HCT116 (cell line): ENCODE results near the gene PNISR. TPM values are rescaled to one million over a fixed set of nuclear protein-coding genes. Genes with fewer than 3 reads are reported as not detected.

Experiments used
- ATAC-seq: fragments of 200-7000 bp; cut with Tn5 transposase; 2 replicates; pipeline ENCODE4 v1.9.1; 2020; ENCODE audit warnings: mild to moderate bottlenecking, moderate library complexity
- BruUV-seq: library from RNA; stranded (reverse); fragments of 400-500 nt; replicated peaks from 2 replicates; lab custom pipeline; 2021; lab: Mats Ljungman, UMichigan
- CTCF ChIA-PET: fragments of 300-600 bp; sonication (Branson Sonifier 250); formaldehyde crosslinking; loops from one replicate; lab custom pipeline; 2021; ENCODE audit warnings: antibody characterized with exemption; lab: Charles Lee
- POLR2A ChIA-PET: fragments of 300-600, 350-600 bp; sonication (Branson Sonifier 250); formaldehyde crosslinking; loops from one replicate; lab custom pipeline; 2021; ENCODE audit warnings: antibody characterized with exemption; lab: Charles Lee
- RAD21 ChIA-PET, 2 experiments: fragments of 300-600 bp; sonication (Branson Sonifier 250); formaldehyde crosslinking; loops; one replicate each; lab custom pipeline; 2023; ENCODE audit warnings: low total read pairs in 2 of 2; ENCODE audit not compliant: uncharacterized antibody in 2 of 2, unreplicated experiment in 2 of 2, low non-redundant PET in 1 of 2; lab: Charles Lee
- DNase-seq: peaks from one replicate; pipeline ENCODE4 v3.0.0-alpha.2; 2010; ENCODE audit warnings: low read depth, low spot score
- H2AFZ ChIP-seq: fragments of 200-600 bp; shearing (Covaris generic), sonication (generic); 2 replicates; pipeline ENCODE4 v1.6.1; 2017; ENCODE audit warnings: low read depth, mixed run types, mixed read lengths, antibody characterized with exemption, low read length; ENCODE audit not compliant: poor library complexity, severe bottlenecking
- H3K27ac ChIP-seq: 2 replicates; pipeline ENCODE4 v1.5.1; 2012; ENCODE audit warnings: low read depth, low read length
- H3K27me3 ChIP-seq: fragments of 200-600 bp; sonication (generic); 2 replicates; pipeline ENCODE4 v1.6.1; 2016; ENCODE audit warnings: mixed run types, low read length, mixed read lengths; ENCODE audit not compliant: insufficient read depth
- H3K36me3 ChIP-seq, 2 experiments: fragments of 200-500 bp in 1 of 2; fragments of 200-600 bp in 1 of 2; sonication (Bioruptor generic) in 1 of 2; sonication (generic) in 1 of 2; 2 replicates each; pipeline versions ENCODE4 v1.5.1 to v1.6.1; 2014 to 2016; ENCODE audit warnings: low read length in 2 of 2, inconsistent platforms in 1 of 2, mixed read lengths in 1 of 2, mixed run types in 1 of 2; ENCODE audit not compliant: insufficient read depth in 2 of 2, control insufficient read depth in 1 of 2
- H3K4me1 ChIP-seq, 2 experiments: fragments of 200-600 bp in 1 of 2; sonication (generic) in 1 of 2; 2 replicates each; pipeline versions ENCODE4 v1.5.1 to v1.6.1; 2012 to 2017; ENCODE audit warnings: low read length in 2 of 2, inconsistent platforms in 1 of 2, mild to moderate bottlenecking in 1 of 2, mixed read lengths in 1 of 2, mixed run types in 1 of 2, moderate library complexity in 1 of 2; ENCODE audit not compliant: insufficient read depth in 2 of 2, control insufficient read depth in 1 of 2
- H3K4me2 ChIP-seq: fragments of 200-600 bp; sonication (generic); 2 replicates; pipeline ENCODE4 v1.6.1; 2017; ENCODE audit warnings: mixed run types, low read length, mixed read lengths
- H3K4me3 ChIP-seq, 2 experiments: fragments of 200-600 bp in 1 of 2; sonication (generic) in 1 of 2; replicated peaks in 1 of 2; 2 replicates each; pipeline ENCODE4 v1.5.1; 2011 to 2016; ENCODE audit warnings: low read length in 2 of 2, control low read depth in 1 of 2, low read depth in 1 of 2, mild to moderate bottlenecking in 1 of 2, mixed read lengths in 1 of 2, mixed run types in 1 of 2
- H3K79me2 ChIP-seq: fragments of 200-600 bp; sonication (generic); 2 replicates; pipeline ENCODE4 v1.6.1; 2017; ENCODE audit warnings: mild to moderate bottlenecking, mixed run types, low read length, moderate library complexity, mixed read lengths; ENCODE audit not compliant: insufficient read depth
- H3K9ac ChIP-seq: fragments of 200-600 bp; sonication (generic); 2 replicates; pipeline ENCODE4 v1.6.1; 2016; ENCODE audit warnings: low read length, mixed read lengths
- H3K9me2 ChIP-seq: fragments of 200-600 bp; sonication (generic), shearing (Covaris generic); 2 replicates; pipeline ENCODE4 v1.6.1; 2017; ENCODE audit warnings: mixed run types, mild to moderate bottlenecking, moderate library complexity; ENCODE audit not compliant: insufficient read depth
- H3K9me3 ChIP-seq, 2 experiments: fragments of 200-500 bp in 1 of 2; fragments of 200-600 bp in 1 of 2; sonication (Bioruptor generic) in 1 of 2; sonication (generic) in 1 of 2; 2 replicates each; pipeline ENCODE4 v1.6.1; 2014 to 2017; ENCODE audit warnings: low read length in 2 of 2, mixed read lengths in 2 of 2, inconsistent platforms in 1 of 2, low read depth in 1 of 2, mild to moderate bottlenecking in 1 of 2, mixed run types in 1 of 2, moderate library complexity in 1 of 2; ENCODE audit not compliant: control insufficient read depth in 1 of 2, insufficient read depth in 1 of 2
- H4K20me1 ChIP-seq: fragments of 200-600 bp; sonication (generic), shearing (Covaris generic); 2 replicates; pipeline ENCODE4 v1.6.1; 2017; ENCODE audit warnings: mixed run types, mild to moderate bottlenecking, moderate library complexity; ENCODE audit not compliant: insufficient read depth
- ATF3 ChIP-seq: IDR thresholded peaks from 2 replicates; pipeline ENCODE4 v1.6.1; 2012
- CBX3 ChIP-seq: IDR thresholded peaks from 2 replicates; pipeline ENCODE4 v1.6.1; 2012; ENCODE audit warnings: low read depth
- CEBPB ChIP-seq: IDR thresholded peaks from 2 replicates; pipeline ENCODE4 v1.6.1; 2012; ENCODE audit warnings: low read depth
- CTCF ChIP-seq, 3 experiments: fragments of 200-600 bp in 1 of 3; sonication (generic) in 1 of 3; IDR thresholded peaks in 2 of 3; conservative IDR thresholded peaks in 1 of 3; 2 replicates each; pipeline ENCODE4 v1.5.1; 2012 to 2017; ENCODE audit warnings: low read depth in 2 of 3, low read length in 2 of 3, antibody characterized with exemption in 1 of 3, borderline replicate concordance in 1 of 3, control low read depth in 1 of 3, mild to moderate bottlenecking in 1 of 3, mixed read lengths in 1 of 3, mixed run types in 1 of 3, moderate library complexity in 1 of 3; ENCODE audit not compliant: insufficient read depth in 1 of 3
- EGR1 ChIP-seq: IDR thresholded peaks from 2 replicates; pipeline ENCODE4 v1.6.1; 2012; ENCODE audit warnings: low read depth
- ELF1 ChIP-seq: IDR thresholded peaks from 2 replicates; pipeline ENCODE4 v1.6.1; 2012; ENCODE audit warnings: low read depth, borderline replicate concordance
- EZH2 ChIP-seq: fragments of 200-600 bp; sonication (generic); IDR thresholded peaks from 2 replicates; pipeline ENCODE4 v1.6.1; 2017; ENCODE audit warnings: antibody characterized with exemption, mixed run types
- EZH2phosphoT487 ChIP-seq: fragments of 200-600 bp; IDR thresholded peaks from 2 replicates; pipeline ENCODE4 v1.6.1; 2018; ENCODE audit warnings: antibody characterized with exemption, borderline replicate concordance
- JUND ChIP-seq: IDR thresholded peaks from 2 replicates; pipeline ENCODE4 v1.6.1; 2012
- POLR2A ChIP-seq: IDR thresholded peaks from 2 replicates; pipeline ENCODE4 v1.7.0; 2011; ENCODE audit warnings: borderline replicate concordance; ENCODE audit not compliant: insufficient read depth, insufficient read length; ENCODE audit errors: extremely low read depth
- RAD21 ChIP-seq: IDR thresholded peaks from 2 replicates; pipeline ENCODE4 v1.6.1; 2012; ENCODE audit warnings: low read depth, mild to moderate bottlenecking
- SIN3A ChIP-seq: IDR thresholded peaks from 2 replicates; pipeline ENCODE4 v1.6.1; 2012; ENCODE audit warnings: low read depth
- YY1 ChIP-seq: IDR thresholded peaks from 2 replicates; pipeline ENCODE4 v1.6.1; 2011; ENCODE audit warnings: low read length, low read depth, moderate library complexity, mild to moderate bottlenecking; ENCODE audit not compliant: insufficient replicate concordance; ENCODE audit errors: extremely low read depth
- ZNF274 ChIP-seq: fragments of 200-500 bp; sonication (Bioruptor generic); IDR thresholded peaks from 2 replicates; pipeline ENCODE4 v1.6.1; 2014; ENCODE audit warnings: mild to moderate bottlenecking, low read depth, low read length, inconsistent platforms
- intact Hi-C: fragments of 100-400 bp; cut with micrococcal nuclease; formaldehyde crosslinking; loops from 2 replicates; pipeline ENCODE4 v1.10.0; 2022
- total RNA-seq: library from RNA; stranded (reverse); gene quantifications from one replicate; pipeline ENCODE4 v1.2.1, GENCODE V29; 2021; ENCODE audit not compliant: unreplicated experiment
- TF ChIP-seq, protein P1 (sequence below): IDR thresholded peaks from 2 replicates; pipeline ENCODE4 v1.6.1; 2012

The PNISR gene
- total RNA-seq, 1 experiment from 2014 or later = 97.1 TPM

GRCh38 chr6:99359800-99360199 lies 65.3 kb downstream of the PNISR start (continued):
- TF ChIP-seq CTCF (IDR thresholded peaks at IDR 0.05 in 2 of 3, conservative IDR thresholded peaks at IDR 0.05 in 1 of 3; ENCODE audit: borderline replicate concordance in 1 of 3, insufficient read depth in 1 of 3, low read depth in 2 of 3, low read length in 2 of 3) (no peak), ZNF274 (no peak), POLR2A (no peak), EZH2phosphoT487 (no peak), EGR1 (no peak), CEBPB (no peak), YY1 (no peak), CBX3 (no peak)
- TF ChIP-seq, protein P1, sequence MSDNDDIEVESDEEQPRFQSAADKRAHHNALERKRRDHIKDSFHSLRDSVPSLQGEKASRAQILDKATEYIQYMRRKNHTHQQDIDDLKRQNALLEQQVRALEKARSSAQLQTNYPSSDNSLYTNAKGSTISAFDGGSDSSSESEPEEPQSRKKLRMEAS = no peak

DNA sequence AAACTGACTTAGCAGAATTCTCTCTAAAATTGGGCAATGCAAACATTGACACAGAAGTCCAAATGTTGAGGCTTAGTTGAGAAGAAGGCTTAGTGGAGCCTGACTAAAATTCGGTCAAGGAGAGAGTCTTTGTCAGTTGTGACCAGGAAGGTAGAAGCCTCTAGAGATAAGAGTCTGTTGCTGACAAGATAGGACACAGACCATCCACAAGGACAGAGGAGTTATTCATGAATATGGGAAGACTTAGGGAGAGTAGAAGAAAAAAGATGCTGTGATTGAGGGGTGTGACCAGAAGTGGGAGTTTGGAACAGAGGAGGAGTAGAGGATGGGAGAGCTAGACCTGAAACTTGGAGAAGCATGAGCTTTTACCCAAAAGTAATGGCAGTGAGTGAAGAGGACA lies 68.5 kb downstream of the PNISR start:
- POLR2A ChIA-PET = no interaction called here
- no TSS peak for BruUV-seq

More for the DNA sequence above, 68.5 kb downstream of the PNISR start:
- no peak overlapping the region for H3K9ac ChIP-seq
- no peaks in the 10 kb centered on the region for H3K9me2 ChIP-seq
- TF ChIP-seq ZNF274 = no peak
- TF ChIP-seq ELF1 = no peak
- TF ChIP-seq SIN3A = no peak
- TF ChIP-seq EZH2phosphoT487 = no peak
- TF ChIP-seq EGR1 = no peak
- no peak for TF ChIP-seq ATF3
- TF ChIP-seq CEBPB = no peak
- TF ChIP-seq POLR2A = no peak
- no peak for TF ChIP-seq CBX3
- no peak for TF ChIP-seq RAD21
- no peak for TF ChIP-seq EZH2
- no peak for TF ChIP-seq JUND
- TF ChIP-seq, protein P1 = no peak
- no peaks in the 10 kb centered on the region for H3K36me3 ChIP-seq
- H3K79me2 ChIP-seq = no peaks in the 10 kb centered on the region
- no peak overlapping the region for H3K27ac ChIP-seq
- RAD21 ChIA-PET = no interaction called here
- H4K20me1 ChIP-seq = no peaks in the 10 kb centered on the region
- no peak overlapping the region for H2AFZ ChIP-seq
- DNase-seq (no peak), ATAC-seq (no peak)
- H3K4me2 ChIP-seq = no peak overlapping the region
- intact Hi-C loops = no loop called here
- CTCF ChIA-PET = no interaction called here
- no peak overlapping the region for H3K4me3 ChIP-seq
- no peaks in the 10 kb centered on the region for H3K4me1 ChIP-seq
- H3K27me3 ChIP-seq = no peaks in the 10 kb centered on the region
- H3K9me3 ChIP-seq = no peaks in the 10 kb centered on the region
